WERI-Rb-1 (cell line): ENCODE results near the gene FMN2.
"Not testable (repeated sequence)": the region's sequence is repeated elsewhere in the genome, so short reads cannot be mapped to it uniquely, and the experiment has no call there.

Source experiments
- DNase-seq: peaks from one replicate; pipeline ENCODE4 v3.0.0-alpha.2; 2020
- H3K27ac ChIP-seq: fragments of 250-450 bp; sonication (Bioruptor Pico); 2 replicates; pipeline ENCODE4 v1.5.1; 2020; ENCODE audit warnings: mild to moderate bottlenecking, moderate library complexity
- H3K27me3 ChIP-seq: fragments of 250-450 bp; sonication (Bioruptor Pico); 2 replicates; pipeline ENCODE4 v1.5.1; 2021; ENCODE audit warnings: mild to moderate bottlenecking, low read depth, moderate library complexity; ENCODE audit not compliant: insufficient read depth, severe bottlenecking
- H3K36me3 ChIP-seq: fragments of 250-450 bp; sonication (Bioruptor Pico); 2 replicates; pipeline ENCODE4 v1.5.1; 2020; ENCODE audit warnings: mild to moderate bottlenecking, moderate library complexity
- H3K4me3 ChIP-seq: 2 replicates; pipeline ENCODE4 v1.5.1; 2011; ENCODE audit warnings: low read depth, mild to moderate bottlenecking, control low read depth, low read length
- H3K9me3 ChIP-seq: fragments of 250-450 bp; sonication (Bioruptor Pico); 2 replicates; pipeline ENCODE4 v1.5.1; 2021; ENCODE audit warnings: mild to moderate bottlenecking, moderate library complexity; ENCODE audit not compliant: severe bottlenecking
- TF ChIP-seq, protein P1 (sequence below): IDR thresholded peaks from 2 replicates; pipeline ENCODE4 v1.5.1; 2011; ENCODE audit warnings: low read depth, mild to moderate bottlenecking, control low read depth, inconsistent platforms, low read length

Gene FMN2

DNA sequence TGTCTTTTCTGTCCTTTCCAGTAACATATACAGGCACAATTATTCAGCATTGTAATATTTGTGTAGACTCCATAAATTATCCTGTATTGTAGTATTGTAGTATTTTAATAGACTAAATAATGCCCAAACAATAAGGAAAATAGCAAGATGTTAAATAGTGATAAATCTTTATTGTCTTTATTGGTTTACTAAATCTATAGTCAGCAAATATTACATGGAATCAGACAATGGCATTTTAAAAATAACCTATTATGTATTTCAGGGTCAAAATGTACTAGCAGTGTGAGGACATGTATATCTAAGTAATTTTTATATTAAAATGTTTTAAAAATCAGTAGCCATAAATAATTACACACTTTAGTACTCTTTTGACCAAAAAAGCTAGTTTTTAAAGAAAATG lies 317.9 kb downstream of the FMN2 start:
- H3K36me3 ChIP-seq = peaks cover 26% of the 10 kb centered on the region
- no peaks in the 10 kb centered on the region for H3K27me3 ChIP-seq
- DNase-seq = no peak

DNA sequence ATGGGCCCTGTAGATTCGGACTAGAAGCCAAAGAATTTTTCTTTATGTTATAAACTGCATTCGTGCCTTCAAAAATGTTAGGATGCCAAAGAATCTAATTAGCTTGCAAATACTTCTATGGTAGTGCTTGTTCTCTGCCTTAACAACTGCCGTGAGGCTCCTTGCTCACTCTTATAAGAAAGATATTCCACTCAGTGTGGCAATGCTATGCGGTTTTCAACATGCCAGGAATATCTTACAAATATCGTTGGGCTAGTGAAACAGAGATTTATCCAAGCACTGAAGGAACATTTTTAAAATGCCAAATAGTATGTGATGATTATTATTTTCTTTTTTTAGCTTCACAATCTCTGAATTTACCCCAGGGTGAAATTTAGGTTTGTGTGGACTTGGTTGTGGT lies 322.0 kb downstream of the FMN2 start:
- TF ChIP-seq, protein P1, sequence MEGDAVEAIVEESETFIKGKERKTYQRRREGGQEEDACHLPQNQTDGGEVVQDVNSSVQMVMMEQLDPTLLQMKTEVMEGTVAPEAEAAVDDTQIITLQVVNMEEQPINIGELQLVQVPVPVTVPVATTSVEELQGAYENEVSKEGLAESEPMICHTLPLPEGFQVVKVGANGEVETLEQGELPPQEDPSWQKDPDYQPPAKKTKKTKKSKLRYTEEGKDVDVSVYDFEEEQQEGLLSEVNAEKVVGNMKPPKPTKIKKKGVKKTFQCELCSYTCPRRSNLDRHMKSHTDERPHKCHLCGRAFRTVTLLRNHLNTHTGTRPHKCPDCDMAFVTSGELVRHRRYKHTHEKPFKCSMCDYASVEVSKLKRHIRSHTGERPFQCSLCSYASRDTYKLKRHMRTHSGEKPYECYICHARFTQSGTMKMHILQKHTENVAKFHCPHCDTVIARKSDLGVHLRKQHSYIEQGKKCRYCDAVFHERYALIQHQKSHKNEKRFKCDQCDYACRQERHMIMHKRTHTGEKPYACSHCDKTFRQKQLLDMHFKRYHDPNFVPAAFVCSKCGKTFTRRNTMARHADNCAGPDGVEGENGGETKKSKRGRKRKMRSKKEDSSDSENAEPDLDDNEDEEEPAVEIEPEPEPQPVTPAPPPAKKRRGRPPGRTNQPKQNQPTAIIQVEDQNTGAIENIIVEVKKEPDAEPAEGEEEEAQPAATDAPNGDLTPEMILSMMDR = no peak
- no peaks in the 10 kb centered on the region for H3K9me3 ChIP-seq
- no peaks in the 10 kb centered on the region for H3K27me3 ChIP-seq
- H3K4me3 ChIP-seq = no peak overlapping the region
- H3K27ac ChIP-seq = no peak overlapping the region
- peaks cover 29% of the 10 kb centered on the region for H3K36me3 ChIP-seq
- DNase-seq = no peak

More for the DNA sequence above, 317.9 kb downstream of the FMN2 start:
- H3K4me3 ChIP-seq = no peak overlapping the region
- H3K27ac ChIP-seq = no peak overlapping the region
- TF ChIP-seq, protein P1 = no peak
- no peaks in the 10 kb centered on the region for H3K9me3 ChIP-seq

DNA sequence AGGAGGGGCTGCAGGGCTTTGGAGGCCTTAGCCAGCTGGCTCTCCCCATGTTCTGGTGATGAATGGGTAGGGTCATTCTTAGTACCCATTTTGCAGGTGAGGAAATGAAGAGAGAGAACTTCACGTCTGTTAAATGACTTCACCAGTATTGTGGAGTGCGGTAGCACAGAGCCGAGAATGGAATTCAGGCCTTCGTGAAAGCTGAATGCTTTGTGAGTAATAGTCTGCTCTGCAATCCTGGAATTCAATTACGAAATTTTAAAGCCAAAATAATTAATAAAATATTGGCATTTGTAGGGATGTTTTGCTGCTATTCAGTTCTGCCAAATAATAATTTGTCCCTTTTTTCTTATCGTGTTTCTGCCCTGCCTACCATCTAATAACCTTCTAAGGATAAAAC lies 322.6 kb downstream of the FMN2 start:
- Histone ChIP-seq H3K27me3 (no peaks in the 10 kb centered on the region), H3K4me3 (no peak overlapping the region), H3K36me3 (peaks cover 29% of the 10 kb centered on the region), H3K9me3 (no peaks in the 10 kb centered on the region), H3K27ac (no peak overlapping the region)
- TF ChIP-seq, protein P1 = no peak
- no peak for DNase-seq

DNA sequence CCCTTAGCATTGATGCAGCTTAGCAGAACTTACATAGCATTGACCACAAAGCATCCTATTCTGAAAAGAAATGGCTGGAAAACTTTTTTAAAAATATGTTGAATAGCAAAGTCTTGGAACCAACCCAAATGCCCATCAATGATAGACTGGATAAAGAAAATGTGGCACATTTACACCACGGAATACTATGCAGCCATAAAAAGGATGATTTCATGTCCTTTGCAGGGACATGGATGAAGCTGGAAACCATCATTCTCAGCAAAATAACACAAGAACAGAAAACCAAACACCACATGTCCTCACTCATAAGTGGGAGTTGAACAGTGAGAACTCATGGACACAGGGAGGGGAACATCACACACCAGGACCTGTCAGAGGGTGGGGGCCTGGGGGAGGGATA lies 323.3 kb downstream of the FMN2 start:
- H3K9me3 ChIP-seq = not testable (repeated sequence)

DNA sequence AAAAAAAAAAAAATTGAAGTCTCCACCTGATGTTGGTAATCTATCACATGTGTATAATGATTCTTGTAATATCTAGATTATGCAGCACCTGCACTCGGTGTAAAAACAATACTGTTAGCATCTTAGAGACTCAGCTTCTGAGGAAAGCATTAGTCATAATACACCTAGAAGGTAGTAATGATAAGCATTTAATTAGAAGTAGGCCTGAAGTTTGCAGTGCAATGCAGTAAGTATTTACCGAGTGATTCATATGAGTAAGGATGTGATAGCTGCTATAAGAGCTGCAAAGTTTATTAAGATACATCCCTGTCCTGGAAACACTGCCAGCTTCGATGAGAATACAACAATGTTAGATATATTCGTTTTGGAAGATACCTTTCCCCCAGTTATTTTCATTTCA lies 323.8 kb downstream of the FMN2 start:
- no peaks in the 10 kb centered on the region for H3K9me3 ChIP-seq
- H3K36me3 ChIP-seq = peaks cover 34% of the 10 kb centered on the region
- no peaks in the 10 kb centered on the region for H3K27me3 ChIP-seq
- no peak overlapping the region for H3K27ac ChIP-seq
- H3K4me3 ChIP-seq = no peak overlapping the region
- no peak for DNase-seq
- TF ChIP-seq, protein P1 = no peak

More for the DNA sequence above, 323.3 kb downstream of the FMN2 start:
- H3K27me3 ChIP-seq, H3K4me3 ChIP-seq, H3K27ac ChIP-seq, DNase-seq: not testable (repeated sequence)
- H3K36me3 ChIP-seq = peaks cover 34% of the 10 kb centered on the region

DNA sequence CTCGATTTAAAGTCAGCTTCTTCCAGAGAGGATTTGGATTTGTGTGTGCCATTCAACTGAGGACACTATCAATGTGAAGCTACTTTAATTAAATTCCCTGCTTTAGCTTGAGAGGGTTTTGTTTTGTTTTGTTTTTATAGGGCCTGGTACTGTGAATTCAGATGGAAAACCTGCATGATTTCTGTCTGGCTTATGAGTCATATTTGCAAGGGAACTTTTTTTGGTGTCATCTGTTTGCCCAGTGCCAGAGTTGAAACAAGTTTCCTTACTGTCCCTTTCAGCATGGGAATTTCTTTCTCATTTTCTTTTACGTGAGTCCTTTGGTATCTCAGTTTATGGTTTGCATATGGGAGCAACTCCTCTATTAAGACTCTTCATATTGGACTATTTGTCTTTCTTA lies 325.6 kb downstream of the FMN2 start:
- no peaks in the 10 kb centered on the region for H3K27me3 ChIP-seq
- H3K4me3 ChIP-seq = no peak overlapping the region
- H3K9me3 ChIP-seq = no peaks in the 10 kb centered on the region
- H3K27ac ChIP-seq = no peak overlapping the region
- H3K36me3 ChIP-seq = peaks cover 28% of the 10 kb centered on the region
- DNase-seq = no peak
- TF ChIP-seq, protein P1 = no peak
